Small intestine (tissue), 7 donors: Measurements from ENCODE around the gene ZXDC. TPM values are rescaled to one million over a fixed set of nuclear protein-coding genes. Genes with fewer than 3 reads are reported as not detected.

Source experiments
- DNase-seq, 2 donors: peaks; one replicate each; pipeline versions ENCODE4 v3.0.0 to v3.0.0-alpha.2; 2013
- FAIRE-seq: peaks from 2 replicates; lab custom pipeline; 2012; peaks lifted over from hg19 to GRCh38; lab: Jason Lieb, UNC
- H3K27ac ChIP-seq, 3 donors: one replicate each; pipeline ENCODE4 v1.5.1; 2013; ENCODE audit warnings: low read length in 2 of 3, mild to moderate bottlenecking in 2 of 3, control low read depth in 1 of 3, inconsistent platforms in 1 of 3, low read depth in 1 of 3, moderate library complexity in 1 of 3
- H3K27me3 ChIP-seq, 3 donors: one replicate each; pipeline ENCODE4 v1.6.1; 2013; ENCODE audit warnings: low read length in 3 of 3, inconsistent platforms in 1 of 3; ENCODE audit not compliant: control insufficient read depth in 3 of 3, insufficient read depth in 3 of 3
- H3K36me3 ChIP-seq, 3 donors: one replicate each; pipeline ENCODE4 v1.6.1; 2013; ENCODE audit warnings: low read length in 3 of 3, inconsistent platforms in 1 of 3, low read depth in 1 of 3, mild to moderate bottlenecking in 1 of 3, moderate library complexity in 1 of 3; ENCODE audit not compliant: control insufficient read depth in 3 of 3, insufficient read depth in 2 of 3
- H3K4me1 ChIP-seq, 3 donors: one replicate each; pipeline ENCODE4 v1.6.1; 2013; ENCODE audit warnings: low read length in 2 of 3, inconsistent platforms in 1 of 3, low read depth in 1 of 3, mild to moderate bottlenecking in 1 of 3, moderate library complexity in 1 of 3; ENCODE audit not compliant: control insufficient read depth in 3 of 3, insufficient read depth in 2 of 3
- H3K4me3 ChIP-seq, 3 donors: one replicate each; pipeline ENCODE4 v1.5.1; 2013; ENCODE audit warnings: low read length in 3 of 3, control low read depth in 1 of 3, inconsistent platforms in 1 of 3, low read depth in 1 of 3, mild to moderate bottlenecking in 1 of 3, moderate library complexity in 1 of 3
- H3K9me3 ChIP-seq, 2 donors: one replicate each; pipeline ENCODE4 v1.6.1; 2013; ENCODE audit warnings: low read depth in 1 of 2, low read length in 1 of 2; ENCODE audit not compliant: control insufficient read depth in 2 of 2, insufficient read depth in 1 of 2
- WGBS, 3 donors: extraction: QIAGEN DNeasy Blood & Tissue Kit; methylation state at CpG; one replicate each; pipeline ENCODE4 v1.1.7; 2013; 5-methylcytosine and 5-hydroxymethylcytosine counted together
- polyA plus RNA-seq, 4 donors: library from polyadenylated mRNA; stranded (reverse) in 3 of 4; unstranded in 1 of 4; fragments of 200-250 nt in 3 of 4; fragments of 120-200 nt in 1 of 4; gene quantifications; one replicate each; pipeline versions ENCODE4 v1.2.1 to v1.2.3, GENCODE V29; 2013
- donor health status: healthy with polysubstance abuse.
- donor health status: control.
- donor health status: control.
- donor health status: Bipolar disorder and iron deficiency.
- donor health status: healthy.

ZXDC gene
- polyA plus RNA-seq, 4 donors: 10.0 to 35.9 (median 13.3) TPM

- FAIRE-seq (no peak), DNase-seq (no peak)
- no peaks in the 10 kb centered on the region for H3K36me3 ChIP-seq
- peaks cover 0 to 7% (median 0%) of the 10 kb centered on the region in 3 donors for H3K4me1 ChIP-seq
- no peak overlapping the region for H3K4me3 ChIP-seq
- no peaks in the 10 kb centered on the region for H3K9me3 ChIP-seq
- WGBS, 3 donors: 38 to 53% (median 49%) methylated on average over 59 to 61 of the region's 61 CpGs
- H3K27me3 ChIP-seq: peaks cover 0 to 9% (median 6%) of the 10 kb centered on the region in 3 donors
- no peak overlapping the region for H3K27ac ChIP-seq
These were observed 59.8 kb downstream of the ZXDC start for GRCh38 chr3:126415661-126416591.

GRCh38 chr3:126414961-126415660 is 60.6 kb downstream of the ZXDC start:
- FAIRE-seq: no peak
- WGBS, 3 donors: 75 to 85% (median 78%) methylated on average over 12 of the region's 12 CpGs
- no peak for DNase-seq
- Histone ChIP-seq H3K9me3 (no peaks in the 10 kb centered on the region), H3K27ac (no peak overlapping the region), H3K27me3 (peaks cover 0 to 9% (median 6%) of the 10 kb centered on the region in 3 donors), H3K36me3 (no peaks in the 10 kb centered on the region), H3K4me1 (peaks cover 0 to 5% (median 0%) of the 10 kb centered on the region in 3 donors), H3K4me3 (no peak overlapping the region)

GRCh38 chr3:126414406-126414805 is 61.3 kb downstream of the ZXDC start:
- H3K4me3 ChIP-seq: no peak overlapping the region
- H3K9me3 ChIP-seq: no peaks in the 10 kb centered on the region
- H3K36me3 ChIP-seq: no peaks in the 10 kb centered on the region
- FAIRE-seq (no peak), DNase-seq (no peak)
- WGBS, 3 donors: 87 to 93% (median 90%) methylated on average over 11 of the region's 11 CpGs
- H3K27ac ChIP-seq: no peak overlapping the region
- H3K4me1 ChIP-seq: no peaks in the 10 kb centered on the region
- peaks cover 0 to 9% (median 6%) of the 10 kb centered on the region in 3 donors for H3K27me3 ChIP-seq

GRCh38 chr3:126413693-126414080 is 62.0 kb downstream of the ZXDC start:
- Histone ChIP-seq H3K27me3 (peaks cover 0 to 9% (median 6%) of the 10 kb centered on the region in 3 donors), H3K4me1 (no peaks in the 10 kb centered on the region), H3K4me3 (no peak overlapping the region), H3K27ac (no peak overlapping the region), H3K9me3 (no peaks in the 10 kb centered on the region), H3K36me3 (no peaks in the 10 kb centered on the region)
- no peak for DNase-seq
- no peak for FAIRE-seq
- WGBS, 3 donors: 62 to 81% (median 63%) methylated on average over 4 of the region's 4 CpGs

GRCh38 chr3:126412841-126413692 is 62.6 kb downstream of the ZXDC start:
- Histone ChIP-seq H3K27me3 (peaks cover 0 to 9% (median 6%) of the 10 kb centered on the region in 3 donors), H3K4me3 (no peak overlapping the region), H3K36me3 (no peaks in the 10 kb centered on the region), H3K27ac (no peak overlapping the region), H3K9me3 (no peaks in the 10 kb centered on the region), H3K4me1 (no peaks in the 10 kb centered on the region)
- 85 to 90% (median 87%) methylated on average over 6 of the region's 6 CpGs for WGBS, 3 donors
- FAIRE-seq: no peak
- no peak for DNase-seq

GRCh38 chr3:126408099-126408498 is 67.6 kb downstream of the ZXDC start:
- Histone ChIP-seq H3K36me3 (no peaks in the 10 kb centered on the region), H3K4me1 (no peaks in the 10 kb centered on the region), H3K27me3 (peaks cover 0 to 2% (median 0%) of the 10 kb centered on the region in 3 donors), H3K4me3 (no peak overlapping the region), H3K27ac (no peak overlapping the region), H3K9me3 (peaks cover 0 to 3% of the 10 kb centered on the region in 2 donors)
- 77 to 87% (median 79%) methylated on average over 5 of the region's 5 CpGs for WGBS, 3 donors
- no peak for DNase-seq
- FAIRE-seq: no peak

GRCh38 chr3:126407412-126408044 is 68.2 kb downstream of the ZXDC start:
- peaks cover 0 to 3% of the 10 kb centered on the region in 2 donors for H3K9me3 ChIP-seq
- FAIRE-seq: no peak

More at GRCh38 chr3:126407412-126408044, 68.2 kb downstream of the ZXDC start:
- WGBS, 3 donors: 69 to 79% (median 77%) methylated on average over 5 of the region's 5 CpGs
- no peak for DNase-seq
- Histone ChIP-seq H3K4me3 (no peak overlapping the region), H3K4me1 (no peaks in the 10 kb centered on the region), H3K27me3 (peaks cover 0 to 2% (median 0%) of the 10 kb centered on the region in 3 donors), H3K36me3 (no peaks in the 10 kb centered on the region), H3K27ac (no peak overlapping the region)
